DOHH2 (cell line): Measurements from ENCODE around the gene E2F4.

Experiments
- H3F3A ChIP-seq: fragments of 200-600 bp; sonication (generic), shearing (Covaris generic); 2 replicates; pipeline ENCODE4 v1.6.0; 2016; ENCODE audit warnings: antibody characterized with exemption, mild to moderate bottlenecking; ENCODE audit not compliant: control insufficient read depth, insufficient read depth
- H3K27ac ChIP-seq: fragments of 200-600 bp; sonication (generic); 2 replicates; pipeline ENCODE4 v1.5.1; 2014; ENCODE audit warnings: low read depth, mild to moderate bottlenecking, low read length, moderate library complexity
- H3K27me3 ChIP-seq: fragments of 200-600 bp; sonication (generic); 2 replicates; pipeline ENCODE4 v1.6.1; 2014; ENCODE audit warnings: mild to moderate bottlenecking, low read length, mixed read lengths; ENCODE audit not compliant: control insufficient read depth
- H3K36me3 ChIP-seq: fragments of 200-600 bp; sonication (generic); 2 replicates; pipeline ENCODE4 v1.6.1; 2014; ENCODE audit warnings: mild to moderate bottlenecking, low read length, moderate library complexity, mixed read lengths; ENCODE audit not compliant: control insufficient read depth
- H3K4me1 ChIP-seq: fragments of 200-600 bp; sonication (generic); 2 replicates; pipeline ENCODE4 v1.6.1; 2014; ENCODE audit warnings: mild to moderate bottlenecking, low read length, mixed read lengths; ENCODE audit not compliant: control insufficient read depth
- H3K4me2 ChIP-seq: fragments of 200-600 bp; sonication (generic); 2 replicates; pipeline ENCODE4 v1.6.0; 2014; ENCODE audit warnings: mild to moderate bottlenecking, low read length, moderate library complexity
- H3K4me3 ChIP-seq: fragments of 200-600 bp; sonication (generic); 2 replicates; pipeline ENCODE4 v1.5.1; 2014; ENCODE audit warnings: mild to moderate bottlenecking, low read length, mixed read lengths
- H3K79me2 ChIP-seq: fragments of 200-600 bp; sonication (generic); 2 replicates; pipeline ENCODE4 v1.6.1; 2014; ENCODE audit warnings: mild to moderate bottlenecking, low read length, mixed read lengths; ENCODE audit not compliant: control insufficient read depth
- H3K9me2 ChIP-seq: fragments of 200-600 bp; sonication (generic); replicated peaks from 2 replicates; pipeline ENCODE4 v1.6.1; 2014; ENCODE audit warnings: mild to moderate bottlenecking, low read length, mixed read lengths; ENCODE audit not compliant: control insufficient read depth
- H3K9me3 ChIP-seq: fragments of 200-600 bp; sonication (generic); 2 replicates; pipeline ENCODE4 v1.6.1; 2014; ENCODE audit warnings: antibody characterized with exemption, low read length, mixed read lengths; ENCODE audit not compliant: control insufficient read depth, insufficient read depth
- H4K20me1 ChIP-seq: fragments of 200-600 bp; sonication (generic); 2 replicates; pipeline ENCODE4 v1.6.0; 2014; ENCODE audit warnings: low read depth, mild to moderate bottlenecking, antibody characterized with exemption, low read length, moderate library complexity; ENCODE audit not compliant: control insufficient read depth, insufficient read depth
- CTCF ChIP-seq: fragments of 200-600 bp; sonication (generic); IDR thresholded peaks from one replicate; pipeline ENCODE4 v1.5.1; 2014; ENCODE audit warnings: antibody characterized with exemption, mild to moderate bottlenecking, low read depth, low read length; ENCODE audit not compliant: poor library complexity, severe bottlenecking
- EZH2phosphoT487 ChIP-seq: fragments of 200-600 bp; sonication (generic); IDR thresholded peaks from 2 replicates; pipeline ENCODE4 v1.6.1; 2017; ENCODE audit warnings: borderline replicate concordance, mild to moderate bottlenecking, antibody characterized with exemption, low read length, moderate library complexity, mixed read lengths

E2F4 gene

GRCh38 chr16:67145746-67146145, 46.2 kb upstream of the E2F4 start:
- Histone ChIP-seq H3K9me2 (no peaks in the 10 kb centered on the region), H3K4me3 (no peak overlapping the region), H4K20me1 (no peaks in the 10 kb centered on the region), H3F3A (no peaks in the 10 kb centered on the region; the same call in 1 of the 2 replicates), H3K36me3 (peaks cover 55% of the 10 kb centered on the region), H3K9me3 (no peaks in the 10 kb centered on the region), H3K27ac (no peak overlapping the region), H3K4me2 (no peak overlapping the region), H3K27me3 (peaks cover under 1% of the 10 kb centered on the region; the same call in 1 of the 2 replicates), H3K79me2 (no peaks in the 10 kb centered on the region), H3K4me1 (0 out of 2 replicates have a peak, but pooled peaks cover under 1% of the 10 kb centered on the region)
- TF ChIP-seq EZH2phosphoT487 (no peak), CTCF (no peak)

- Histone ChIP-seq H3K27ac (no peak overlapping the region), H4K20me1 (no peaks in the 10 kb centered on the region; the same call in 1 of the 2 replicates), H3K79me2 (no peaks in the 10 kb centered on the region), H3K36me3 (peaks cover 46% of the 10 kb centered on the region), H3K4me1 (0 out of 2 replicates have a peak, but pooled peaks cover 3% of the 10 kb centered on the region), H3K4me3 (no peak overlapping the region), H3K9me3 (no peaks in the 10 kb centered on the region), H3K9me2 (no peaks in the 10 kb centered on the region), H3F3A (no peaks in the 10 kb centered on the region; the same call in 1 of the 2 replicates), H3K4me2 (no peak overlapping the region), H3K27me3 (peaks cover 11% of the 10 kb centered on the region; the same call in 1 of the 2 replicates)
- no peak for TF ChIP-seq CTCF
- no peak for TF ChIP-seq EZH2phosphoT487
Observed at GRCh38 chr16:67146523-67147357, 45.2 kb upstream of the E2F4 start.

- no peak overlapping the region for H3K4me3 ChIP-seq
- peaks cover 13% of the 10 kb centered on the region; the same call in 1 of the 2 replicates for H3K27me3 ChIP-seq
- no peak overlapping the region for H3K27ac ChIP-seq
- TF ChIP-seq EZH2phosphoT487 (no peak), CTCF (no peak)
- H3K4me2 ChIP-seq, result no peak overlapping the region
- H3F3A ChIP-seq, result no peaks in the 10 kb centered on the region; the same call in 1 of the 2 replicates
- H4K20me1 ChIP-seq, result no peaks in the 10 kb centered on the region; the same call in 1 of the 2 replicates
- H3K4me1 ChIP-seq, result 0 out of 2 replicates have a peak, but pooled peaks cover 3% of the 10 kb centered on the region
- H3K9me2 ChIP-seq, result no peaks in the 10 kb centered on the region
- H3K79me2 ChIP-seq, result no peaks in the 10 kb centered on the region
- no peaks in the 10 kb centered on the region for H3K9me3 ChIP-seq
- peaks cover 38% of the 10 kb centered on the region for H3K36me3 ChIP-seq
Observed at GRCh38 chr16:67147437-67148140, 44.4 kb upstream of the E2F4 start.
